GM19397 (cell line): ENCODE data around the gene CDH5.

Experiments used
- ATAC-seq: cut with Tn5 transposase; IDR thresholded peaks from one replicate; pipeline ENCODE4 v1.9.1; 2021; ENCODE audit warnings: mild to moderate bottlenecking, moderate library complexity; ENCODE audit not compliant: unreplicated experiment

The CDH5 gene

DNA sequence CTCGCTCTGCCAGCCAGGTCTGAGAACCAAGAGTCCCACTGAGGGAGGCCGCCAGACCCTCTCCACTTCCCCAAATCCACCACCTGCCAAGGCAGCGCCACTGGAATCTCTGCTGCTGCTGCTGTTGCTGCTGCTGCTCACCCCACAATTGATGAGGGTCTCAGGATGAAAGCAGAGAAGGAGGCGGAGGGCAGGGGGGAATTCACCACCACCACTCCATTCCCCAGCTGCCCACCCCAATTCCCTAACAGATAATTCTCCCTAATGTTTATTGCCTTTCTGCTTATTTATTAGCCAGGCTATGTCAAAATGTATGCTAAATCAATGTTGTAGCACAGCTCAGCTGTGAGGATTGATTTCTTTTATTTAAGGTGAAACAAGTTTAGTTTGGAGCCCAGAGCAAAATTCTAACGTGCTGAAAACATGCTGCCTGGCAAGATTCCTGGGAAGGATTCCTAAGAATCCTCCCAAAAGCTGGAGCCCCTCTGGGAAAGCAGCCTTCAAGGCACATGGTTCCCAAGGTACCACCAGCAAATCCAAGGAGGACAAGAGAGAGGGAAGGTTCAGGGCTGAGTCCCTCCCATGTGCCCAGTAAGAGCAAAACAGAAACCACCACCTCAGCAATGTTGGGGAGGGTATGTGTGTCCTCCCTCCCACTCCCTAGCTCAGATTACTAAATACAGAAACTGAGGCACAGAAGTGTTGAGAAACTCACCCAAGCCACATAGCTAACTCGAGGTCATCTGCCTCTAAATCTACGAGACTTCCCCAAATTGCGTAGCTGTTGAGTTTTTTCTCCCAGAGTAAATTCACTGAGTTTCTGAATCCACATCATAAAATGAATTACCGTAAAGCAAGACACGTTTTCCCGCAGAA is 12.2 kb upstream of the CDH5 start:
- ATAC-seq: no peak

GRCh38 chr16:66355526-66355925 is 11.0 kb upstream of the CDH5 start:
- no peak for ATAC-seq

DNA sequence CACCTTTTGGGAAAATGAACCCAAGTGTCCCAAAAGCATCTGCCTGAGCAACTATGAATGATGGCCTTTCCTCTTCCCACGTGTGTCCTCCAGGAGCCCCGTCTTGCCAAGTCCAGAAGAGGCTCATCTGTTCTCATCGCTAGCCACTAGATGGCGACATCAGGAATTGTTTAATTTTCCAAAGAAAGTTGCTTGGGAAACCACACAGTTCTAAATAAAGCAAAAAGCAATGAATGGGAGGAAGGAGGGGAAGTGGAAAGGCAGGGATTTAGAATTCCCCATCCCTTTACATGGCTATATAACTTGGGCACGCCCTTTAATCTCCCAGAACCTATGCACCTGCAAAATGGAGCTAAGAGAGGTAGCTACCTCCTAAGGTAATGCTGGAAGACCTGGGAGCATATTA is 9.0 kb upstream of the CDH5 start:
- ATAC-seq: no peak

GRCh38 chr16:66358231-66358630 is 8.3 kb upstream of the CDH5 start:
- ATAC-seq: no peak

DNA sequence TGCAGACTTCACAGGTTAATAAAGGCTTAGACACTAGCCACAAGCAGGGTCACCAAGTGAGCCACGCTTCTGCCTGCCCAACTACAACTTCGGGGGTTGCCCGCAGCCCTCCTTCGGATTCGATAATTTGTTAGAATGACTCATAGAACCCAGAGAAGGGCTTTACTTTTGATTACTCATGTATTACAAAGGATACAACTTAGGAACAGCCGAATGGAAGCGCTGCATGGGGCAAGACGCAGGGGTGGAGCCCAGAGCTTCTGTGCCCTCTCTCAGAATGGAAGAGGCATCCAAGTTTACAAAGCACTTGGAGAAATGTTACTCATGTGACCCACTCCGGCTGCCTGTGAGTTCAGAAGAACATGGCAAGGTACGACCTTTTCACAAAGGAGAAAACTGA is 7.5 kb upstream of the CDH5 start:
- ATAC-seq: no peak

DNA sequence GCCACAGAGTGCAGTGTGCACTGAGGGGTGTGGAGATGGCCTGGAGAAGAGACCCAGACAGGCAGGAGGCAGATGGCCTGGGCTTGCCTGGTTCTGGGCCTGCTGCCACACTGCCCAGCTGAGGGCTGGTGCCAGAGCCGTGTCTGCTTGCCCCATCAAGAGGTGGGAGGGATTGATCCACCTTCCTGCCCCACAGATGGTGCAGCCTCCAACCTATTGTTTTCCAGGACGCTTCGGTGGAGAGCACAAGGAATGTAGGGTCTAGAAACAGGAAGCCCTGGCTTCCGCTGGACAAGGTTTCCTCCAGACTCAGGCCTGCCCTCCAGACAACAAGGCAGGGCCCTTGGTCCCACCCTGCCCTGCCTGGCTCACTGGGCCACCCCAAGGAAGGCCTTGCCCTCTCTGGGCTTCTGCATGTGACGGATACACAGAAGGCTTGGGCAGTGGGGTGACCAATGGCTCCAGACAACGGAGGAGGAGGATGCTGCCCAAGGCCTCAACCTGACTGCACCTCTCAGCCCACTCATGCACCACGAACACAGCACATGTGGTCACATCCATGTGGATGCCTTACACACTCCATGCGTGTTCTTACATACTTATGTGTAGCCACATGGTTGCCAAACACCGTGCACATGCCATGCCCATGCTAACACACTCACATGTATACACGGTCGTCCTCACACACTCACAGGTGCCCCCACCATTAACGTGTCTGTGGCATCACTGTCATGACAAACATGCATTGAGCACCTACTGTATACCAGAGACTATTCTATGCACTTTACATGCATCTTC is 6.5 kb upstream of the CDH5 start:
- ATAC-seq: no peak

DNA sequence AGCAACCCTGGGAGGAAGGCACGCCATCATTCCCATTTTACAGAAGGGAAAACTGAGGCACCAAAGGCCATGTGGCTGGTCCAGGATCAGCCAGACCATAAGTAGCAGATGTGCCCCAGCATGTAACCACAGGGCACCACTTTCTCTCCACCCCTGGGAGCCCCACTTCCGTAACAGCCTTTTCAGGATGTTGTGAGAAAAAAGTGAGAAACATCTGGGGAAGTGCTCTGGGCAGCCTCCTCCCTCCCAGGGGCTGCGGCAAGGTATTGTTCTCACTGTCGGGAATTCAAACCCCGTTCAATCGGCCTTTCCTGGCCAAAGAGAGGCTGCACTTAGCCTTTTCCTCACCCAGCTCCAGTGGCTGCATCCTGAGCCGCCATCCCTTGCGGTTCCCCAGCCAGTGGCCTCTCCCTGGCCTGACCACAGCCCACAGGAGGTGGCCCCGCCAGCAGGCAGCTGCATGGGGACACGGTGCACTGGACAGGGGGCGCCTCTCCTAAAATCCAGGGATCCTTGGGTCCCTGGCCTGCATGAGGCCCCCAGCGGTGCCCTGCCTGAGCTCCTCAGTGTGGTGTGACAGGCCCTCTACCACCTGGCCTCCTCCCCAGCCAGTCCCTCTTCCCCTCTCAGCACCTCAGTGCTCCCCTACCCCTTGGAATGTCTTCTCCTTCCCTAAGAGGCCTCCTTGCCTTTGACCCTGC is 5.7 kb upstream of the CDH5 start:
- no peak for ATAC-seq

DNA sequence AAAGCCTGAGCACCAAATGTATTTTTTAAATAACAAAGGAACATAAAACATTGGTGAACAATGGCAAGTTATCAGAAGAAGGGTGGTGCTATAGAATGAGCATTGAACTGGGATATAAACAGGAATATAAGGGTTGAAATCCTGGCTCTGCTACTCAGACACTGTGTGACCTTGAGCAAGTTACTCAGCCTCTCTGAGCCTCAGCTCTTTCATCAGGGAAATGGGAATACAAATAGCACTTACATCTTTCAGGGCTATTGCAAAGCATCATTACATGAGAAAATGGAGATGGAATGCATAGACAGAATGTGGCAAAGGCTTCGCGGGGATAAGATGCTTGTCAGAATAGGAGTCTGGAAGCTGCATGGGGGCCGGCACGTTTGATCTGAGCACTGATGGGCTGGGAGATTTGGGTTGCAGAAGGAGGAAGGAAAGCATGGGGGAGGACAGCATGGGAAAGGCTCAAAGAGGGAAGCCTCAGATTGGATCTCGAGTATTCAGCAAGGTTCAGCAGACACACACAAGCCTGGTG is 4.8 kb upstream of the CDH5 start:
- no peak for ATAC-seq

GRCh38 chr16:66363211-66363777 is 3.2 kb upstream of the CDH5 start:
- ATAC-seq: no peak

DNA sequence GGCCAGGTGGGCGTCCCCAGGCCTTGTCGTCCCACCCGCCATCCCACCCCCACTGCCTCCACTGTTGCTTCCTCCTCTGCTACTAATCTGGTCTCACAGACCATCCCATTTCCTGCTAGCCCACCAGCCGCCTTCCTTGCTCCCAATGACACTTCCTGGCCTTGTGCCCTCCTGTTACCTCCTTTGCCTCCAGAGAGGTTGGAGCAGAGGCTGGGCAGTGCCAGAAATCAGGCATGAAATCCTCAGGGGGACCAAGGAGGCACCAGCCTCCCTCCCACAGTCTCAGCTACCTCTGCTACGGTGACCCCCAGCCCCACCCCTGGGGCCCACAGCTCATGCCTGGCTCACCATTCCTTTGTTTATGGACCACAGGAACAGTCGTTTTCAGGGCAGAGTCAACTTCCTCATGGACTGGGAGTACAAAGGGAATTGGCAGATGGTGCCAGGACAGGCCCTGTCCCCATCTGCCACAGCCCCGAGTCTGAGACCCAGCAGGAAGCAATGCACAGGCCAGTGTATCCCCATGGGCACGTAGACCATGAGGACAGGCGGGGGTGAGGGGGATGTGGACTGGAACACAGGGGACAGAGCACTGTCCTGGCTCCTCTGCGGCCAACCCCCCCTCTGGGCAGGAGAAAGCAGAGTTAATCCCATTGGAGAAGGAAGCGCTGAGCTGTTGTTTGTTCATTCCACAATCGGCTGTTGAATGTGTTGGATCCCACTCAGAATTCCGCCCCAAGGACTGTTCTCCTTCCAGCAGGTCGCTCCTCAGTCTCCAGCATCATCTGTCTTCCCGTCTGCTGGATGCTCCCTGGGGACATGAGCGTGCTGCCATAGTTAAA is 2.2 kb upstream of the CDH5 start:
- no peak for ATAC-seq

DNA sequence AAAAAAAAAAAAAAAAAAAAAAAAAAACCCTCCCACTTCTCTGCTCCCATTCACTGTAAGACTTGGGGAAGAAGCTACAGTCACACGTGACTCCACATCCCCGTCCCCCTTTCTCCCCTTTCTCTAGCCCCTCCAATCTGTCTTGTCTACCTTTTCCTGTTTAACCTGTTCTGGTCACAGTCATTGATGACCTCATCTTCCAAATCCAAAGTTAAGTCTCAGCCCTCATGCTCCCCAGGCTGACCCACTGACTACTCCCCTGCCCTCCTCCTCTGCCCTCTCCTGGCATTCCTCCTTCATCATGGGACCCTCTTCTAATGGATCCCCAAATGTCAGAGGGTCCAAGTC is 1.6 kb upstream of the CDH5 start:
- ATAC-seq: no peak

- ATAC-seq: no peak
Measured at GRCh38 chr16:66365651-66366050, 840 bp upstream of the CDH5 start.

GRCh38 chr16:66367968-66368891 is 1.7 kb downstream of the CDH5 start:
- ATAC-seq: no peak

GRCh38 chr16:66369055-66369592 is 2.6 kb downstream of the CDH5 start:
- ATAC-seq: no peak

- no peak for ATAC-seq
Measured at GRCh38 chr16:66370786-66371684, 4.5 kb downstream of the CDH5 start.

GRCh38 chr16:66372078-66372897 is 5.8 kb downstream of the CDH5 start:
- no peak for ATAC-seq

DNA sequence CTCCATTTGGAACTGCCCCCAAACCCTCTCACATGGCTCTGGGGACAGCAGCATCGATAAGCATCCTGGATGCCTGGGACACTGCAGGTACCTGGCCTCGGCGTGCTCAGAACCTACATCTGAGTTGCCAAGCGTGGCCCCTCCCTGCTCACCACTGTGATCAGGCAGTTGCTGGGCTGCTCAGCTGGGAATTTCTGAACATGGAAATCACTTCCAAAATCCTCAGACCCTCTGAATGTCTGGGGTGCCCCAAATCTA is 6.3 kb downstream of the CDH5 start:
- no peak for ATAC-seq
